HG03159 (cell line): ENCODE results near the gene PRKACA.
"Not testable (repeated sequence)": the region's sequence is repeated elsewhere in the genome, so short reads cannot be mapped to it uniquely, and the experiment has no call there.

Experiments
- ATAC-seq: cut with Tn5 transposase; IDR thresholded peaks from one replicate; pipeline ENCODE4 v1.9.1; 2021; ENCODE audit warnings: mild to moderate bottlenecking, moderate library complexity; ENCODE audit not compliant: unreplicated experiment

PRKACA gene

GRCh38 chr19:14052470-14052869 lies 65.1 kb downstream of the PRKACA start:
- no peak for ATAC-seq

GRCh38 chr19:14051980-14052379 lies 65.6 kb downstream of the PRKACA start:
- ATAC-seq = no peak

- ATAC-seq = not testable (repeated sequence)
Measured at GRCh38 chr19:14050961-14051360, 66.6 kb downstream of the PRKACA start.

- no peak for ATAC-seq
Measured at GRCh38 chr19:14050512-14050911, 67.0 kb downstream of the PRKACA start.

- no peak for ATAC-seq
Measured at GRCh38 chr19:14048443-14049153, 69.0 kb downstream of the PRKACA start.

- not testable (repeated sequence) for ATAC-seq
Measured at GRCh38 chr19:14047866-14048265, 69.7 kb downstream of the PRKACA start.

- not testable (repeated sequence) for ATAC-seq
Measured at GRCh38 chr19:14042659-14043608, 74.6 kb downstream of the PRKACA start.
